Posterior cingulate gyrus (tissue), 11 donors: ENCODE results near the gene LMBR1L.
A peak's percentile ranks its signal among the peaks of the same experiment; 100 is the strongest.
"Not testable (repeated sequence)": the region's sequence is repeated elsewhere in the genome, so short reads cannot be mapped to it uniquely, and the experiment has no call there.

Experiments used
- DNase-seq, 10 donors: peaks; one replicate each; pipeline versions ENCODE4 v3.0.0 to v3.0.0-alpha.2; 2020 to 2021; ENCODE audit warnings: mixed read lengths in 3 of 10
- intact Hi-C: fragments of 100-400 bp; cut with DNase I; formaldehyde crosslinking; loops from one replicate; pipeline ENCODE4 v1.15.1; 2023

The LMBR1L gene

GRCh38 chr12:49110464-49111155 lies at the start of gene LMBR1L:
LMBR1L (minus strand) TSS chr12:49110847; CDS start chr12:49110555, 292 bp downstream.
- DNase-seq: peak; percentile 90 to 99 (median 95)
- intact Hi-C loops: no loop called here

GRCh38 chr12:49160399-49160798 lies 49.8 kb upstream of the LMBR1L start:
- no peak for DNase-seq
- intact Hi-C loops: no loop called here

GRCh38 chr12:49154221-49154620 lies 43.6 kb upstream of the LMBR1L start:
- DNase-seq: no peak
- intact Hi-C loops: no loop called here

GRCh38 chr12:49147384-49147783 lies 36.7 kb upstream of the LMBR1L start:
- intact Hi-C loops: no loop called here

GRCh38 chr12:49146406-49146805 lies 35.8 kb upstream of the LMBR1L start:
- intact Hi-C loops: no loop called here
- no peak for DNase-seq

More at GRCh38 chr12:49147384-49147783, 36.7 kb upstream of the LMBR1L start:
- DNase-seq: no peak

- no peak for DNase-seq
- intact Hi-C loops: no loop called here
Observed at GRCh38 chr12:49144384-49144783, 33.7 kb upstream of the LMBR1L start.

GRCh38 chr12:49138999-49139398 lies 28.4 kb upstream of the LMBR1L start:
- intact Hi-C loops: no loop called here
- DNase-seq: no peak

GRCh38 chr12:49138587-49138986 lies 27.9 kb upstream of the LMBR1L start:
- intact Hi-C loops: no loop called here
- DNase-seq: no peak

GRCh38 chr12:49137476-49137875 lies 26.8 kb upstream of the LMBR1L start:
- DNase-seq: no peak
- intact Hi-C loops: no loop called here

GRCh38 chr12:49136997-49137396 lies 26.4 kb upstream of the LMBR1L start:
- intact Hi-C loops: not testable (repeated sequence)
- DNase-seq: peak in 1 of 10 donors; percentile 10

- intact Hi-C loops: no loop called here
Observed at GRCh38 chr12:49133590-49133989, 22.9 kb upstream of the LMBR1L start.

GRCh38 chr12:49133014-49133413 lies 22.4 kb upstream of the LMBR1L start:
- intact Hi-C loops: no loop called here
- DNase-seq: peak in 1 of 10 donors; percentile 35

More at GRCh38 chr12:49133590-49133989, 22.9 kb upstream of the LMBR1L start:
- peak in 1 of 10 donors; percentile 64 for DNase-seq

GRCh38 chr12:49131894-49132461 lies 21.3 kb upstream of the LMBR1L start:
- intact Hi-C loops: loop anchor here (1.0 kb wide), 1 partner anchor 101 kb away; no protein-coding TSS in a partner anchor
- DNase-seq: peak in 2 of 10 donors; percentile 8 to 50

- DNase-seq: peak; percentile 84 to 99 (median 93)
- intact Hi-C loops: loop anchor here (1.0 kb wide), 1 partner anchor 102 kb away; no protein-coding TSS in a partner anchor
Observed at GRCh38 chr12:49131051-49131893, 20.6 kb upstream of the LMBR1L start, which contains the start of gene TUBA1B. TUBA1B (minus strand) TSS chr12:49131395; CDS start chr12:49131300, 95 bp downstream.

GRCh38 chr12:49130151-49131050 lies 19.8 kb upstream of the LMBR1L start:
- intact Hi-C loops: loop anchor here (1.0 kb wide), 1 partner anchor 103 kb away; no protein-coding TSS in a partner anchor
- DNase-seq: peak; percentile 82 to 99 (median 91)

- DNase-seq: peak in 1 of 10 donors; percentile 76
- intact Hi-C loops: no loop called here
Observed at GRCh38 chr12:49129332-49130150, 18.9 kb upstream of the LMBR1L start.

GRCh38 chr12:49127971-49128370 lies 17.3 kb upstream of the LMBR1L start:
- DNase-seq: not testable (repeated sequence)

GRCh38 chr12:49126852-49127763 lies 16.5 kb upstream of the LMBR1L start:
- intact Hi-C loops: no loop called here
- no peak for DNase-seq

More at GRCh38 chr12:49127971-49128370, 17.3 kb upstream of the LMBR1L start:
- intact Hi-C loops: not testable (repeated sequence)
